Frontal cortex (tissue), 4 donors: Measurements from ENCODE around the gene KIF3C. TPM values are rescaled to one million over a fixed set of nuclear protein-coding genes. Genes with fewer than 3 reads are reported as not detected.
"Not testable (repeated sequence)": the region's sequence is repeated elsewhere in the genome, so short reads cannot be mapped to it uniquely, and the experiment has no call there.

Source experiments
- DNase-seq, 2 donors: peaks; one replicate each; pipeline ENCODE4 v3.0.0; 2012; ENCODE audit warnings: low spot score in 2 of 2
- FAIRE-seq: peaks from 2 replicates; lab custom pipeline; 2012; peaks lifted over from hg19 to GRCh38; lab: Jason Lieb, UNC
- total RNA-seq: library from RNA; depleted of rRNA; stranded (reverse); fragments of >200 nt; gene quantifications from one replicate; pipeline ENCODE4 v1.2.3, GENCODE V29; 2014
- donor health status: control.
- donor health status: control.
- donor health status: control.

The KIF3C gene
- total RNA-seq, 1 donor from 2014 or later = 86.8 TPM

- FAIRE-seq = no peak
- DNase-seq = no peak
Measured at GRCh38 chr2:25972049-25972823, 10.1 kb downstream of the KIF3C start.

- DNase-seq (no peak), FAIRE-seq (no peak)
Measured at GRCh38 chr2:25971596-25971995, 10.7 kb downstream of the KIF3C start.

- DNase-seq = no peak
- FAIRE-seq = no peak
Measured at GRCh38 chr2:25966531-25967270, 15.6 kb downstream of the KIF3C start.

- FAIRE-seq = no peak
- no peak for DNase-seq
Measured at GRCh38 chr2:25964891-25965290, 17.4 kb downstream of the KIF3C start.

GRCh38 chr2:25960920-25961319 lies 21.4 kb downstream of the KIF3C start:
- DNase-seq = no peak
- no peak for FAIRE-seq

GRCh38 chr2:25960396-25960795 lies 21.9 kb downstream of the KIF3C start:
- FAIRE-seq (no peak), DNase-seq (no peak)

- not testable (repeated sequence) for FAIRE-seq, DNase-seq
Measured at GRCh38 chr2:25958611-25959010, 23.7 kb downstream of the KIF3C start.

- FAIRE-seq (no peak), DNase-seq (no peak)
Measured at GRCh38 chr2:25957743-25958142, 24.6 kb downstream of the KIF3C start.

GRCh38 chr2:25955869-25956535 lies 26.3 kb downstream of the KIF3C start:
- FAIRE-seq = no peak
- DNase-seq = no peak

- no peak for DNase-seq
- no peak for FAIRE-seq
Measured at GRCh38 chr2:25955036-25955435, 27.3 kb downstream of the KIF3C start.

- FAIRE-seq (no peak), DNase-seq (no peak)
Measured at GRCh38 chr2:25954199-25954752, 28.0 kb downstream of the KIF3C start.

- no peak for FAIRE-seq
Measured at GRCh38 chr2:25951071-25951547, 31.2 kb downstream of the KIF3C start.

GRCh38 chr2:25948437-25948836 lies 33.9 kb downstream of the KIF3C start:
- DNase-seq = no peak
- FAIRE-seq = no peak

More at GRCh38 chr2:25951071-25951547, 31.2 kb downstream of the KIF3C start:
- DNase-seq = peak; percentile 42 to 76

GRCh38 chr2:25941042-25941441 lies 41.3 kb downstream of the KIF3C start:
- no peak for DNase-seq
- FAIRE-seq = no peak

GRCh38 chr2:25939257-25939668 lies 43.0 kb downstream of the KIF3C start:
- FAIRE-seq (no peak), DNase-seq (no peak)

GRCh38 chr2:25938345-25938744 lies 44.0 kb downstream of the KIF3C start:
- peak in 1 of 2 donors; percentile 41 for DNase-seq
- no peak for FAIRE-seq

GRCh38 chr2:25936889-25937545 lies 45.3 kb downstream of the KIF3C start:
- DNase-seq (no peak), FAIRE-seq (no peak)

- FAIRE-seq = no peak
- DNase-seq = no peak
Measured at GRCh38 chr2:25933622-25934021, 48.7 kb downstream of the KIF3C start.

GRCh38 chr2:25929789-25930473 lies 52.4 kb downstream of the KIF3C start:
- FAIRE-seq = no peak
- DNase-seq = no peak
